Ascending aorta (tissue), 2 donors: Measurements from ENCODE around the gene USP13. TPM values are rescaled to one million over a fixed set of nuclear protein-coding genes. Genes with fewer than 3 reads are reported as not detected.

ENCODE experiments used
- DNase-seq, 2 donors: peaks; one replicate each; pipeline ENCODE4 v3.0.0-alpha.2; 2019; ENCODE audit warnings: low spot score in 2 of 2
- H3K27ac ChIP-seq, 2 donors: fragments of 200-600 bp; sonication (generic); one replicate each; pipeline ENCODE4 v1.5.1; 2016 to 2017; ENCODE audit warnings: mild to moderate bottlenecking in 1 of 2
- H3K27me3 ChIP-seq: fragments of 200-600 bp; sonication (generic); one replicate; pipeline ENCODE4 v1.5.1; 2017
- H3K36me3 ChIP-seq, 2 donors: fragments of 200-600 bp; sonication (generic); one replicate each; pipeline ENCODE4 v1.5.1; 2016
- H3K4me1 ChIP-seq, 2 donors: fragments of 200-600 bp; sonication (generic); one replicate each; pipeline ENCODE4 v1.5.1; 2016 to 2017; ENCODE audit warnings: mild to moderate bottlenecking in 1 of 2
- H3K4me3 ChIP-seq, 2 donors: fragments of 200-600 bp; sonication (generic); one replicate each; pipeline ENCODE4 v1.5.1; 2016 to 2017; ENCODE audit warnings: mild to moderate bottlenecking in 1 of 2
- H3K9me3 ChIP-seq, 2 donors: fragments of 200-600 bp; sonication (generic); one replicate each; pipeline ENCODE4 v1.5.1; 2016
- intact Hi-C: fragments of 100-400 bp; cut with DNase I; formaldehyde crosslinking; loops from one replicate; pipeline ENCODE4 v1.15.1; 2023
- total RNA-seq: library from RNA; depleted of rRNA; stranded (reverse); fragments of >200 nt; gene quantifications from one replicate; pipeline ENCODE4 v1.1.0, GENCODE V29; 2016
- TF ChIP-seq, protein P1 (sequence below), 3 experiments: fragments of 200-600 bp in 2 of 3; fragments of 450-650 bp in 1 of 3; sonication (generic) in 2 of 3; IDR thresholded peaks; one replicate each; pipeline ENCODE4 v1.5.1; 2016 to 2019; ENCODE audit warnings: antibody characterized with exemption in 3 of 3, mild to moderate bottlenecking in 1 of 3, moderate library complexity in 1 of 3

The USP13 gene
- total RNA-seq, 1 donor from 2014 or later = 3.1 TPM

DNA sequence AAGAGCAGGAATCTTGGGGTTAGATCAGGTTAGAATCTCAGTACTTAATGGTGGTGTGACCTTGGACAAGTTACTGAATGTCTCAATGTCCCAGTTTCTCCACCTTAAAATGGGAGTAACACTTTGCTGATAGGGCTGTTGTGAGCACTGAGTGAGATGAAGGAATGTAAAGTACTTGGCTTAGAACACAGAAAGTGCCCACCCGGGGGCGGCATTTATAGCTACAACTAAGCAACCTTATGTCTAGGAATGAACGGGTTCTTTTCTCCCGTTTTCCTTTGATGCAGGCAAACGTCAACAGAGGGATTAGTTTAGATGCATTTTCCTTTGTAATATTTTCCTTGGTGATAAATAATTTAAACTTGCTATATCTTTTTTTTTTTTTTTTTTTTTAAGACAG, 176.6 kb downstream of the USP13 start:
- H3K36me3 ChIP-seq = no peaks in the 10 kb centered on the region
- H3K27me3 ChIP-seq = no peaks in the 10 kb centered on the region
- DNase-seq = no peak
- H3K4me1 ChIP-seq = no peaks in the 10 kb centered on the region
- H3K4me3 ChIP-seq = no peak overlapping the region
- H3K27ac ChIP-seq = no peak overlapping the region
- TF ChIP-seq, protein P1, sequence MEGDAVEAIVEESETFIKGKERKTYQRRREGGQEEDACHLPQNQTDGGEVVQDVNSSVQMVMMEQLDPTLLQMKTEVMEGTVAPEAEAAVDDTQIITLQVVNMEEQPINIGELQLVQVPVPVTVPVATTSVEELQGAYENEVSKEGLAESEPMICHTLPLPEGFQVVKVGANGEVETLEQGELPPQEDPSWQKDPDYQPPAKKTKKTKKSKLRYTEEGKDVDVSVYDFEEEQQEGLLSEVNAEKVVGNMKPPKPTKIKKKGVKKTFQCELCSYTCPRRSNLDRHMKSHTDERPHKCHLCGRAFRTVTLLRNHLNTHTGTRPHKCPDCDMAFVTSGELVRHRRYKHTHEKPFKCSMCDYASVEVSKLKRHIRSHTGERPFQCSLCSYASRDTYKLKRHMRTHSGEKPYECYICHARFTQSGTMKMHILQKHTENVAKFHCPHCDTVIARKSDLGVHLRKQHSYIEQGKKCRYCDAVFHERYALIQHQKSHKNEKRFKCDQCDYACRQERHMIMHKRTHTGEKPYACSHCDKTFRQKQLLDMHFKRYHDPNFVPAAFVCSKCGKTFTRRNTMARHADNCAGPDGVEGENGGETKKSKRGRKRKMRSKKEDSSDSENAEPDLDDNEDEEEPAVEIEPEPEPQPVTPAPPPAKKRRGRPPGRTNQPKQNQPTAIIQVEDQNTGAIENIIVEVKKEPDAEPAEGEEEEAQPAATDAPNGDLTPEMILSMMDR (IDR thresholded peaks at IDR 0.05) = no peak
- H3K9me3 ChIP-seq = no peaks in the 10 kb centered on the region
- intact Hi-C loops = no loop called here

DNA sequence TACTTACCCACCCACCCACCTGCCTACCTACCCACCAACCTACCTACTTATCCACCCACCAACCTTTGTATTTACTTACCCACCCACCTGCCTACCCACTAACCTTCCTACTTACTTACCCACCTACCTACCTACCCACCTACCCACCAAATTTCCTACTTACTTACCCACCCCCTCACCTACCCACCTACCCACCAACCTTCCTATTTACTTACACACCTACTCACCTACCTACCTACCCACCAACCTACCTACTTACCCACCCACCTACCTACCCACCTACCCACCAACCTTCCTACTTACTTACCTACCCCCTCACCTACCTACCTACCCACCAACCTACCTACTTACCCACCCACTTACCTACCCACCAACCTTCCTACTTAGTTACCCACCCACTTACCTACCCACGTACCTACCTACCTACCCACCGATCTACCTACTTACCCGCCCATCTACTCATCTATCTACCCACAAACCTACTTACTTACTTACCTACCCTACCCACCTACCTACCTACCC, 179.6 kb downstream of the USP13 start:
- Histone ChIP-seq H3K36me3 (no peaks in the 10 kb centered on the region), H3K4me1 (no peaks in the 10 kb centered on the region), H3K27me3 (no peaks in the 10 kb centered on the region), H3K9me3 (no peaks in the 10 kb centered on the region), H3K27ac (no peak overlapping the region), H3K4me3 (no peak overlapping the region)
- intact Hi-C loops = no loop called here
- TF ChIP-seq, protein P1 (IDR thresholded peaks at IDR 0.05) = no peak
- no peak for DNase-seq

GRCh38 chr3:179833294-179833693, 180.5 kb downstream of the USP13 start:
- TF ChIP-seq, protein P1 (IDR thresholded peaks at IDR 0.05) = no peak
- Histone ChIP-seq H3K27ac (no peak overlapping the region), H3K4me1 (no peaks in the 10 kb centered on the region), H3K4me3 (no peak overlapping the region), H3K36me3 (no peaks in the 10 kb centered on the region), H3K27me3 (no peaks in the 10 kb centered on the region), H3K9me3 (no peaks in the 10 kb centered on the region)
- DNase-seq = no peak
- intact Hi-C loops = no loop called here

- Histone ChIP-seq H3K27ac (no peak overlapping the region), H3K27me3 (no peaks in the 10 kb centered on the region), H3K4me1 (no peaks in the 10 kb centered on the region), H3K36me3 (no peaks in the 10 kb centered on the region), H3K9me3 (no peaks in the 10 kb centered on the region), H3K4me3 (no peak overlapping the region)
- intact Hi-C loops = no loop called here
- TF ChIP-seq, protein P1 (IDR thresholded peaks at IDR 0.05) = no peak
- no peak for DNase-seq
Measured at GRCh38 chr3:179837374-179837773, 184.5 kb downstream of the USP13 start.

Other genes starting within 250 kb of the USP13 start
- 25.3 TPM for gene GNB4, start 201.6 kb upstream of the USP13 start, total RNA-seq
- gene ACTL6A, start 90.1 kb upstream of the USP13 start, total RNA-seq = 23.9 TPM
- 41.1 TPM for gene MRPL47, start 48.4 kb upstream of the USP13 start, total RNA-seq
- 22.4 TPM for gene NDUFB5, start 48.2 kb upstream of the USP13 start, total RNA-seq